ENCODE data around the gene PTPRCAP. TPM values are rescaled to one million over a fixed set of nuclear protein-coding genes. Genes with fewer than 3 reads are reported as not detected.

Gene PTPRCAP
- total and polyA plus RNA-seq, 2 donors (not counting 1 experiment from before 2014, with no cell fraction given): 266 to 565 TPM

DNA sequence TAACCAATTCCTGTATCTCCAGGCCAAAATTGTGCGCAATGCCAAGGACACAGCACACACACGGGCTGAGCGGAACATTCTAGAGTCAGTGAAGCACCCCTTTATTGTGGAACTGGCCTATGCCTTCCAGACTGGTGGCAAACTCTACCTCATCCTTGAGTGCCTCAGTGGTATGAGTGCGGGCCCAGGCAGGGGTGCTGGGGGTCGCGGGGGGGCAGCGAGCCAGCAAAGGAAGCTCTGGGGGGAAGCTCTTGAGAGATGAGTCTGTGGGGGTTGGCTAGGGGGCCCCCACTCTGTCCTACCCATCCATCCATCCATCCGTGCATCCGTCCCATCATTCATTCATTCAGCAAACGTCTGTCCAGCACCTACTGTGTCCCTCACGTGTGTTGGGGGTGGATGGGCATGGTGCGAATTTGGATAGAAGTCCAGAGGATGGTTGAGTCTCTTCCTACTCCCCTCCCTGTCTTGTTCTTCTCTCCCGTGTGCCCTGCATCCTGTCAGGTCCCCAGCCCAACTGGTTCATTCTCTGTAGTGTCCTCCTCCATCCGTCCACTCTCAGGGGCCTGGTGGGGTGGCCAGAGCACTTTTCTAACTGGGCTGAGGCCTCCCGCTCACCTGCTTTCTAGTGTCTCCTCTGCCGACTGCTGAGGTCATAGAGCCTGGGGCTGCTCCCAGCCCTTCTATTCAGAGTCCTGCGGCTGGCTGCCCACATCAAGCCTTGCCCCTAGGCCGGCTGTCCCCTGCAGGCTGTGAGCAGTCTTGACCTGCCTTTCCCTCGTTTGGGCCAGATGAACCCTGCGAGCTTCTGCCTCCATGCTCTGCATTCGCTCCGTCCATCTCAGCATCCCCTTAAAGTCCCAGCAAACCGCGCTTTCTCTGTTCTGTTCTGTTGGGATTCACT is 5.9 kb downstream of the PTPRCAP start:
- Mint-ChIP-seq H3K9me3 (ENCODE audit: insufficient read depth) (no peaks in the 10 kb centered on the region), H3K4me3 (peak overlapping the region; percentile 1), H3K27me3 (no peaks in the 10 kb centered on the region), H3K27ac (peak overlapping the region; percentile 83), H3K4me1 (peaks cover 71% of the 10 kb centered on the region)
- ChIA-PET POLR2A (interaction anchor here (0.6 to 9.5 kb wide), 13 partner anchors 9 to 78 kb away, joined by 3 to 215 read pairs (median 6); partner anchors contain the start of genes CORO1B, PPP1CA, TBC1D10C and TMEM134), CTCF (interaction anchor here (1.2 to 4.4 kb wide), 2 partner anchors 30 to 37 kb away, joined by 3 to 17 read pairs; partner anchors contain the start of gene PPP1CA)
- ATAC-seq (ENCODE audit: low read depth): no peak
- H3K4me3 ChIP-seq (ENCODE audit: control extremely low read depth in 1 of 5, extremely low read depth in 1 of 5, insufficient read depth in 1 of 5, low read depth in 2 of 5, low read length in 4 of 5): no peak overlapping the region
- WGBS (ENCODE audit: insufficient coverage): 94% methylated on average over 14 of the region's 24 CpGs
- H3K27ac ChIP-seq (ENCODE audit: low read length in 2 of 2): peak overlapping the region in 1 of 2 donors; percentile 2
- H3K4me1 ChIP-seq (ENCODE audit: control insufficient read depth in 2 of 2, insufficient read depth in 2 of 2, low read length in 2 of 2): peaks cover 42 to 78% of the 10 kb centered on the region in 2 donors
- H3K36me3 ChIP-seq (replicated peaks in 1 of 2; ENCODE audit: control extremely low read depth in 1 of 2, control insufficient read depth in 1 of 2, extremely low read depth in 1 of 2, insufficient read depth in 2 of 2, low read length in 1 of 2): peaks cover 0 to 56% of the 10 kb centered on the region in 2 experiments
- DNase-seq: no peak
- no peak overlapping the region for H2AFZ ChIP-seq (ENCODE audit: insufficient read depth, low read depth, low read length, poor library complexity, severe bottlenecking)
- H4K20me1 ChIP-seq (ENCODE audit: control insufficient read depth, insufficient read depth, low read length, poor library complexity, severe bottlenecking): peaks cover 80% of the 10 kb centered on the region
- H3K27me3 ChIP-seq (replicated peaks in 1 of 4; ENCODE audit: control extremely low read depth in 1 of 4, control insufficient read depth in 3 of 4, insufficient read depth in 4 of 4, low read length in 3 of 4): no peaks in the 10 kb centered on the region
- H3K9me3 ChIP-seq (ENCODE audit: control extremely low read depth in 1 of 3, control insufficient read depth in 2 of 3, insufficient read depth in 1 of 3, low read length in 2 of 3): peaks cover 0 to 3% (median 0%) of the 10 kb centered on the region in 3 donors
- no peak overlapping the region for H3K9ac ChIP-seq (ENCODE audit: low read length)
- peaks cover 84% of the 10 kb centered on the region for H3K79me2 ChIP-seq (ENCODE audit: control insufficient read depth, insufficient read depth, low read length)
- H3K4me2 ChIP-seq (replicated peaks; ENCODE audit: low read depth, low read length, poor library complexity, severe bottlenecking): no peak overlapping the region
- intact Hi-C loops (cut with micrococcal nuclease): no loop called here
- TF ChIP-seq, protein P1, sequence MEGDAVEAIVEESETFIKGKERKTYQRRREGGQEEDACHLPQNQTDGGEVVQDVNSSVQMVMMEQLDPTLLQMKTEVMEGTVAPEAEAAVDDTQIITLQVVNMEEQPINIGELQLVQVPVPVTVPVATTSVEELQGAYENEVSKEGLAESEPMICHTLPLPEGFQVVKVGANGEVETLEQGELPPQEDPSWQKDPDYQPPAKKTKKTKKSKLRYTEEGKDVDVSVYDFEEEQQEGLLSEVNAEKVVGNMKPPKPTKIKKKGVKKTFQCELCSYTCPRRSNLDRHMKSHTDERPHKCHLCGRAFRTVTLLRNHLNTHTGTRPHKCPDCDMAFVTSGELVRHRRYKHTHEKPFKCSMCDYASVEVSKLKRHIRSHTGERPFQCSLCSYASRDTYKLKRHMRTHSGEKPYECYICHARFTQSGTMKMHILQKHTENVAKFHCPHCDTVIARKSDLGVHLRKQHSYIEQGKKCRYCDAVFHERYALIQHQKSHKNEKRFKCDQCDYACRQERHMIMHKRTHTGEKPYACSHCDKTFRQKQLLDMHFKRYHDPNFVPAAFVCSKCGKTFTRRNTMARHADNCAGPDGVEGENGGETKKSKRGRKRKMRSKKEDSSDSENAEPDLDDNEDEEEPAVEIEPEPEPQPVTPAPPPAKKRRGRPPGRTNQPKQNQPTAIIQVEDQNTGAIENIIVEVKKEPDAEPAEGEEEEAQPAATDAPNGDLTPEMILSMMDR (IDR thresholded peaks at IDR 0.05): no peak
- TF ChIP-seq EZH2 (IDR thresholded peaks at IDR 0.05; ENCODE audit: borderline replicate concordance, insufficient read depth, low read depth, low read length, poor library complexity, severe bottlenecking): no peak
